AG10803 (cell line): ENCODE results near the gene PDE2A.

Experiments
- DNase-seq: peaks from one replicate; pipeline ENCODE4 v3.0.0; 2010; ENCODE audit warnings: low read depth
- H3K4me3 ChIP-seq: 2 replicates; pipeline ENCODE4 v1.5.1; 2011; ENCODE audit warnings: mild to moderate bottlenecking, low read length, control low read depth
- CTCF ChIP-seq: conservative IDR thresholded peaks from 2 replicates; pipeline ENCODE4 v1.5.1; 2011; ENCODE audit warnings: mild to moderate bottlenecking, low read length, control low read depth, inconsistent platforms

Gene PDE2A

GRCh38 chr11:72578051-72578450 lies 96.2 kb downstream of the PDE2A start:
- no peak for TF ChIP-seq CTCF
- H3K4me3 ChIP-seq = no peak overlapping the region

GRCh38 chr11:72577271-72577721 lies 96.9 kb downstream of the PDE2A start:
- DNase-seq = no peak
- no peak for TF ChIP-seq CTCF
- no peak overlapping the region for H3K4me3 ChIP-seq

More at GRCh38 chr11:72578051-72578450, 96.2 kb downstream of the PDE2A start:
- no peak for DNase-seq

GRCh38 chr11:72576661-72577060 lies 97.6 kb downstream of the PDE2A start:
- DNase-seq = no peak
- TF ChIP-seq CTCF = no peak
- no peak overlapping the region for H3K4me3 ChIP-seq

- H3K4me3 ChIP-seq = no peak overlapping the region
- DNase-seq = no peak
- no peak for TF ChIP-seq CTCF
These were observed 98.0 kb downstream of the PDE2A start for GRCh38 chr11:72576243-72576595.

- no peak for TF ChIP-seq CTCF
- DNase-seq = no peak
- H3K4me3 ChIP-seq = no peak overlapping the region
These were observed 98.5 kb downstream of the PDE2A start for GRCh38 chr11:72575533-72576242.

GRCh38 chr11:72574548-72575460 lies 99.4 kb downstream of the PDE2A start:
- TF ChIP-seq CTCF = no peak
- DNase-seq = no peak
- H3K4me3 ChIP-seq = no peak overlapping the region
